Measurements from ENCODE around the gene RIPPLY3.

- TF ChIP-seq GATA3 (IDR thresholded peaks at IDR 0.05; ENCODE audit: low read depth, low read length): no peak
- no peak for TF ChIP-seq GATA2 (IDR thresholded peaks at IDR 0.05; ENCODE audit: low read depth, low read length)
Measured at GRCh38 chr21:36976882-36977651, 29.4 kb upstream of the RIPPLY3 start.
